NCI-H82 (cell line): Measurements from ENCODE around the gene IGHMBP2.
A peak's percentile ranks its signal among the peaks of the same experiment; 100 is the strongest.

ENCODE experiments used
- DNase-seq: peaks from one replicate; lab custom pipeline; 2025; lab: John Stamatoyannopoulos, UW

The IGHMBP2 gene

GRCh38 chr11:68982134-68982533 lies 78.4 kb downstream of the IGHMBP2 start:
- DNase-seq = no peak

DNA sequence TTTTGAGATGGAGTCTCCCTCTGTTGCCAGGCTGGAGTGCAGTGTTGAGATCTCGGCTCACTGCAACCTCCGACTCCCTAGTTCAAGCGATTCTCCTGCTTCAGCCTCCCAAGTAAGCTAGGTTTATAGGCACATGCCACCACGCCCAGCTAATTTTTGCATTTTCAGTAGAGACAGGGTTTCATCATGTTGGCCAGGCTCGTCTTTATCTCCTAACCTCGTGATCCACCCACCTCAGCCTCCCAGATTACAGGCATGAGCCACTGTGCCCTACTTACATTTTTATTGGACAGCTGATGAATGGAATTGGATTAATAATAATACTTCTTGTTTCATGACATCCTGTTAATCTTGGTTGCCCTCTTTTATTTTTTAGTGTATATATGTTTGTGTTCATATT lies 80.1 kb downstream of the IGHMBP2 start:
- no peak for DNase-seq

- DNase-seq = no peak
Observed at GRCh38 chr11:68987211-68987610, 83.5 kb downstream of the IGHMBP2 start.

GRCh38 chr11:68988491-68988890 lies 84.8 kb downstream of the IGHMBP2 start:
- peak; percentile 55 for DNase-seq
